GM19240 (cell line): ENCODE data around the gene C1GALT1C1.

Source experiments
- DNase-seq: peaks from one replicate; pipeline ENCODE4 v3.0.0; 2011; ENCODE audit warnings: low spot score; ENCODE audit not compliant: insufficient read length

Gene C1GALT1C1

GRCh38 chrX:120585702-120586101, 44.2 kb downstream of the C1GALT1C1 start:
- no peak for DNase-seq
